SK-N-SH (cell line): ENCODE measurements around the gene ARPC2. TPM values are rescaled to one million over a fixed set of nuclear protein-coding genes. Genes with fewer than 3 reads are reported as not detected.

Source experiments
- CTCF ChIA-PET: fragments of 300-600, 350-600 bp; formaldehyde crosslinking; extraction: SDS; loops from one replicate; lab custom pipeline; 2021; lab: Yijun Ruan, JAX
- POLR2A ChIA-PET: fragments of 350-600 bp; sonication (Branson Sonifier 250); formaldehyde crosslinking; extraction: SDS; loops from one replicate; lab custom pipeline; 2020; ENCODE audit warnings: antibody characterized with exemption, inconsistent platforms; lab: Yijun Ruan, JAX
- DNase-seq: peaks from one replicate; pipeline ENCODE4 v3.0.0; 2012
- H2AFZ ChIP-seq: fragments of 200-600 bp; sonication (generic); 2 replicates; pipeline ENCODE4 v1.8.1; 2016; ENCODE audit warnings: antibody characterized with exemption, mild to moderate bottlenecking, low read depth
- H3F3A ChIP-seq: fragments of 200-600 bp; sonication (generic); replicated peaks from 2 replicates; pipeline ENCODE3; 2016; ENCODE audit warnings: antibody characterized with exemption, mild to moderate bottlenecking; ENCODE audit not compliant: insufficient read depth
- H3K27ac ChIP-seq, 2 experiments: fragments of 200-500 bp in 1 of 2; fragments of 200-600 bp in 1 of 2; sonication (Bioruptor generic) in 1 of 2; sonication (generic), shearing (Covaris generic) in 1 of 2; 2 replicates each; pipeline versions ENCODE4 v1.5.1 to v1.6.1; 2014 to 2016; ENCODE audit warnings: low read depth in 2 of 2, inconsistent platforms in 1 of 2, low read length in 1 of 2, mild to moderate bottlenecking in 1 of 2, mixed read lengths in 1 of 2
- H3K27me3 ChIP-seq: fragments of 200-600 bp; sonication (generic), shearing (Covaris generic); 2 replicates; pipeline ENCODE4 v1.6.1; 2016; ENCODE audit warnings: mixed run types; ENCODE audit not compliant: insufficient read depth
- H3K36me3 ChIP-seq, 2 experiments: fragments of 200-500 bp in 1 of 2; fragments of 200-600 bp in 1 of 2; sonication (Bioruptor generic) in 1 of 2; sonication (generic) in 1 of 2; replicated peaks in 1 of 2; 2 replicates each; pipeline versions ENCODE3 to v1.5.1; 2014 to 2016; ENCODE audit warnings: low read length in 1 of 2, mild to moderate bottlenecking in 1 of 2; ENCODE audit not compliant: insufficient read depth in 2 of 2, control insufficient read depth in 1 of 2
- H3K4me1 ChIP-seq, 2 experiments: fragments of 200-500 bp in 1 of 2; fragments of 200-600 bp in 1 of 2; sonication (Bioruptor generic) in 1 of 2; sonication (generic), shearing (Covaris generic) in 1 of 2; 2 replicates each; pipeline versions ENCODE4 v1.5.1 to v1.6.1; 2014 to 2016; ENCODE audit warnings: low read depth in 1 of 2, low read length in 1 of 2, mixed run types in 1 of 2; ENCODE audit not compliant: insufficient read depth in 2 of 2, control insufficient read depth in 1 of 2
- H3K4me2 ChIP-seq: fragments of 200-600 bp; sonication (generic), shearing (Covaris generic); 2 replicates; pipeline ENCODE4 v1.6.1; 2017; ENCODE audit warnings: mixed run types
- H3K4me3 ChIP-seq, 2 experiments: fragments of 200-500 bp in 1 of 2; fragments of 200-600 bp in 1 of 2; sonication (Bioruptor generic) in 1 of 2; sonication (generic), shearing (Covaris generic) in 1 of 2; 2 replicates each; pipeline versions ENCODE4 v1.5.1 to v1.8.1; 2014 to 2016; ENCODE audit warnings: low read depth in 2 of 2, inconsistent platforms in 1 of 2, low read length in 1 of 2, mild to moderate bottlenecking in 1 of 2, mixed read lengths in 1 of 2, moderate library complexity in 1 of 2
- H3K79me2 ChIP-seq: fragments of 200-600 bp; sonication (generic); 2 replicates; pipeline ENCODE4 v1.8.1; 2017; ENCODE audit warnings: mild to moderate bottlenecking; ENCODE audit not compliant: insufficient read depth
- H3K9ac ChIP-seq: fragments of 200-600 bp; sonication (generic); 2 replicates; pipeline ENCODE4 v1.6.1; 2017; ENCODE audit warnings: mixed run types
- H3K9me2 ChIP-seq: fragments of 200-600 bp; sonication (generic); 2 replicates; pipeline ENCODE4 v1.6.1; 2017; ENCODE audit warnings: mixed run types
- H3K9me3 ChIP-seq: fragments of 200-600 bp; sonication (generic); 2 replicates; pipeline ENCODE4 v1.6.1; 2017; ENCODE audit warnings: mixed run types, mild to moderate bottlenecking, moderate library complexity
- H4K20me1 ChIP-seq: fragments of 200-600 bp; sonication (generic); 2 replicates; pipeline ENCODE4 v1.6.1; 2017; ENCODE audit warnings: mild to moderate bottlenecking, mixed run types; ENCODE audit not compliant: insufficient read depth
- CHD2 ChIP-seq: fragments of 150-350 bp; IDR thresholded peaks from 2 replicates; pipeline ENCODE4 v1.6.1; 2018; ENCODE audit warnings: low read length; ENCODE audit not compliant: partially characterized antibody
- CTCF ChIP-seq: fragments of 200-600 bp; sonication (generic); IDR thresholded peaks from 2 replicates; pipeline ENCODE4 v1.6.1; 2017; ENCODE audit warnings: antibody characterized with exemption, mild to moderate bottlenecking, moderate library complexity
- ELF1 ChIP-seq: IDR thresholded peaks from 2 replicates; pipeline ENCODE4 v1.4.0; 2012
- EP300 ChIP-seq, 2 experiments: IDR thresholded peaks; 2 replicates each; pipeline versions ENCODE4 v1.4.0 to v1.6.1; 2012; ENCODE audit warnings: borderline replicate concordance in 1 of 2, low read depth in 1 of 2, low read length in 1 of 2
- EZH2phosphoT487 ChIP-seq: fragments of 200-600 bp; sonication (generic); IDR thresholded peaks from 2 replicates; pipeline ENCODE4 v1.6.1; 2017; ENCODE audit warnings: low read depth, mixed run types, mild to moderate bottlenecking, antibody characterized with exemption, moderate library complexity, borderline replicate concordance
- FOXJ3 ChIP-seq: sonication (generic); formaldehyde crosslinking; IDR thresholded peaks from 2 replicates; pipeline ENCODE4 v1.5.1; 2020; ENCODE audit warnings: mild to moderate bottlenecking, missing genetic modification reagents
- FOXM1 ChIP-seq: IDR thresholded peaks from 2 replicates; pipeline ENCODE4 v1.4.0; 2012; ENCODE audit warnings: low read depth, mild to moderate bottlenecking
- GABPA ChIP-seq: IDR thresholded peaks from 2 replicates; pipeline ENCODE4 v1.4.0; 2012; ENCODE audit warnings: low read depth, mild to moderate bottlenecking
- GATA2 ChIP-seq: sonication (generic); formaldehyde crosslinking; IDR thresholded peaks from 2 replicates; pipeline ENCODE4 v1.5.0; 2020; ENCODE audit warnings: mild to moderate bottlenecking, missing genetic modification reagents
- IRF3 ChIP-seq: fragments of 150-350 bp; IDR thresholded peaks from 2 replicates; pipeline ENCODE4 v1.6.1; 2016; ENCODE audit warnings: mild to moderate bottlenecking, low read depth, low read length
- MAX ChIP-seq: IDR thresholded peaks from 2 replicates; pipeline ENCODE4 v1.4.0; 2012; ENCODE audit warnings: low read depth
- MXI1 ChIP-seq: IDR thresholded peaks from 2 replicates; pipeline ENCODE4 v1.6.1; 2012; ENCODE audit warnings: mild to moderate bottlenecking, low read depth, low read length, improper control_type of control experiment
- NFIC ChIP-seq: IDR thresholded peaks from 2 replicates; pipeline ENCODE4 v1.4.0; 2012; ENCODE audit warnings: borderline replicate concordance
- NRF1 ChIP-seq: IDR thresholded peaks from 2 replicates; pipeline ENCODE4 v1.6.1; 2012; ENCODE audit warnings: low read depth, mild to moderate bottlenecking, low read length
- PBX3 ChIP-seq: IDR thresholded peaks from 2 replicates; pipeline ENCODE4; 2012
- RAD21 ChIP-seq: IDR thresholded peaks from 2 replicates; pipeline ENCODE4 v1.6.1; 2012; ENCODE audit warnings: mild to moderate bottlenecking, low read length
- RCOR1 ChIP-seq: fragments of 150-350 bp; IDR thresholded peaks from 2 replicates; pipeline ENCODE4 v1.6.1; 2017; ENCODE audit warnings: antibody characterized with exemption, low read length
- RFX5 ChIP-seq: IDR thresholded peaks from 2 replicates; pipeline ENCODE4 v1.6.1; 2012; ENCODE audit warnings: mild to moderate bottlenecking, improper control_type of control experiment, low read length
- TAF1 ChIP-seq: IDR thresholded peaks from 2 replicates; pipeline ENCODE4 v1.6.1; 2012; ENCODE audit warnings: low read depth, mild to moderate bottlenecking, low read length, moderate library complexity, borderline replicate concordance
- TCF12 ChIP-seq: IDR thresholded peaks from 2 replicates; pipeline ENCODE4 v1.4.0; 2012
- USF1 ChIP-seq: IDR thresholded peaks from 2 replicates; pipeline ENCODE4 v1.4.0; 2012; ENCODE audit warnings: low read depth, borderline replicate concordance
- ZBTB33 ChIP-seq: IDR thresholded peaks from 2 replicates; pipeline ENCODE4 v1.4.0; 2012; ENCODE audit warnings: low read depth, borderline replicate concordance
- WGBS: methylation state at CpG from one replicate; pipeline ENCODE4 v1.1.6; 2017; ENCODE audit warnings: low lambda C conversion rate; 5-methylcytosine and 5-hydroxymethylcytosine counted together
- polyA plus RNA-seq, 3 experiments: library from polyadenylated mRNA; depleted of rRNA; stranded (reverse); fragments of >200 nt; gene quantifications; 2 replicates each; pipeline ENCODE4 v1.2.3, GENCODE V29; 2012

ARPC2 gene
- 319 and 387 TPM in 2 replicates for polyA plus RNA-seq (2012; rRNA removed)
- 392 and 457 TPM in 2 replicates for polyA plus RNA-seq (2012; cell fraction: cytosol; rRNA removed)
- 156 and 201 TPM in 2 replicates for polyA plus RNA-seq (2012; cell fraction: nucleus; rRNA removed)

GRCh38 chr2:218216674-218217359 lies at the start of gene ARPC2:
Gene ARPC2, plus strand, starts transcription at chr2:218217189. Its CDS starts 282 bp downstream, at chr2:218217471.
- POLR2A ChIA-PET, result interaction anchor here (1.0 to 1.3 kb wide), 3 partner anchors 12 to 30 kb away, joined by 3 to 6 read pairs (median 3); no protein-coding TSS in a partner anchor
- peak within 1 kb of the TSS; percentile 87 to 94 for H3K27ac ChIP-seq
- H3K79me2 ChIP-seq, result peaks cover 53% of the 10 kb centered on the region
- no peaks in the 10 kb centered on the region for H3K27me3 ChIP-seq
- no peaks in the 10 kb centered on the region for H3K9me3 ChIP-seq
- peak within 1 kb of the TSS; percentile 86 for H3K4me2 ChIP-seq
- H2AFZ ChIP-seq, result peak within 1 kb of the TSS; percentile 98
- peak; percentile 97 for DNase-seq
- H3K9me2 ChIP-seq, result no peaks in the 10 kb centered on the region
- 2% methylated on average over 17 of the region's 60 CpGs for WGBS
- CTCF ChIA-PET, result interaction anchor here (0.6 to 1.0 kb wide), 2 partner anchors 29 to 637 kb away, joined by 3 read pairs; no protein-coding TSS in a partner anchor
- peak within 1 kb of the TSS; percentile 96 for H3K9ac ChIP-seq
- H3F3A ChIP-seq, result peaks cover 8% of the 10 kb centered on the region
- H3K36me3 ChIP-seq, result peaks cover 16 to 17% of the 10 kb centered on the region in 2 experiments
- H4K20me1 ChIP-seq, result peaks cover 40% of the 10 kb centered on the region
- H3K4me3 ChIP-seq, result peak within 1 kb of the TSS; percentile 83 to 94
- peaks cover 20 to 23% of the 10 kb centered on the region in 2 experiments; a peak in 3 of 4 replicates for H3K4me1 ChIP-seq
- TF ChIP-seq FOXJ3 (CRISPR knock-in tag), result no peak
- no peak for TF ChIP-seq ZBTB33
- TF ChIP-seq TAF1, result peak; percentile 77
- TF ChIP-seq NFIC, result no peak
- TF ChIP-seq IRF3, result no peak
- TF ChIP-seq RCOR1, result no peak; the same call in 1 of the 2 replicates
- TF ChIP-seq RFX5, result no peak
- no peak for TF ChIP-seq RAD21
- TF ChIP-seq GABPA, result peak; percentile 84
- TF ChIP-seq FOXM1, result no peak
- TF ChIP-seq CHD2, result peak; percentile 60
- peak; percentile 75; the same call in 1 of the 2 replicates for TF ChIP-seq MXI1
- TF ChIP-seq EP300 (IDR thresholded peaks at IDR 0.05; ENCODE audit: borderline replicate concordance in 1 of 2, low read depth in 1 of 2, low read length in 1 of 2), result no peak; a peak in 1 of 4 replicates
- TF ChIP-seq TCF12, result no peak
- peak; percentile 70; the same call in 1 of the 2 replicates for TF ChIP-seq MAX
- no peak for TF ChIP-seq GATA2 (CRISPR knock-in tag)
- TF ChIP-seq CTCF, result no peak
- TF ChIP-seq EZH2phosphoT487, result no peak
- TF ChIP-seq NRF1, result peak; percentile 97
- TF ChIP-seq ELF1, result peak; percentile 85
- TF ChIP-seq PBX3, result no peak
- TF ChIP-seq USF1, result no peak
